ENCODE data around the gene FLT1.

The FLT1 gene

GRCh38 chr13:28489524-28489931, 5.4 kb downstream of the FLT1 start:
- no peaks in the 10 kb centered on the region for H3F3A ChIP-seq (ENCODE audit: insufficient read depth, low read length)
- TF ChIP-seq CTCF (IDR thresholded peaks at IDR 0.05; ENCODE audit: low read length) = no peak
- H3K79me2 ChIP-seq (ENCODE audit: insufficient read depth, low read length) = no peaks in the 10 kb centered on the region
- no peaks in the 10 kb centered on the region for H3K9me2 ChIP-seq (ENCODE audit: low read depth, low read length)
- no peaks in the 10 kb centered on the region for H3K36me3 ChIP-seq (ENCODE audit: insufficient read depth, low read length)
- no peak overlapping the region for H3K4me2 ChIP-seq (ENCODE audit: low read length)
- no peak overlapping the region for H3K4me3 ChIP-seq (ENCODE audit: low read depth, low read length, poor library complexity, severe bottlenecking)
- no peak overlapping the region for H3K27ac ChIP-seq (ENCODE audit: low read depth, low read length, poor library complexity, severe bottlenecking)
- H3K9me3 ChIP-seq (ENCODE audit: low read length) = no peaks in the 10 kb centered on the region
- no peaks in the 10 kb centered on the region; the same call in 1 of the 2 replicates for H3K27me3 ChIP-seq (ENCODE audit: insufficient read depth, low read length)
- no peaks in the 10 kb centered on the region for H3K4me1 ChIP-seq (ENCODE audit: insufficient read depth, low read length, severe bottlenecking)
- no peaks in the 10 kb centered on the region for H4K20me1 ChIP-seq (ENCODE audit: insufficient read depth, low read length)
- no peak overlapping the region for H3K9ac ChIP-seq (ENCODE audit: low read length)
- no peak overlapping the region for H2AFZ ChIP-seq (ENCODE audit: low read length)

DNA sequence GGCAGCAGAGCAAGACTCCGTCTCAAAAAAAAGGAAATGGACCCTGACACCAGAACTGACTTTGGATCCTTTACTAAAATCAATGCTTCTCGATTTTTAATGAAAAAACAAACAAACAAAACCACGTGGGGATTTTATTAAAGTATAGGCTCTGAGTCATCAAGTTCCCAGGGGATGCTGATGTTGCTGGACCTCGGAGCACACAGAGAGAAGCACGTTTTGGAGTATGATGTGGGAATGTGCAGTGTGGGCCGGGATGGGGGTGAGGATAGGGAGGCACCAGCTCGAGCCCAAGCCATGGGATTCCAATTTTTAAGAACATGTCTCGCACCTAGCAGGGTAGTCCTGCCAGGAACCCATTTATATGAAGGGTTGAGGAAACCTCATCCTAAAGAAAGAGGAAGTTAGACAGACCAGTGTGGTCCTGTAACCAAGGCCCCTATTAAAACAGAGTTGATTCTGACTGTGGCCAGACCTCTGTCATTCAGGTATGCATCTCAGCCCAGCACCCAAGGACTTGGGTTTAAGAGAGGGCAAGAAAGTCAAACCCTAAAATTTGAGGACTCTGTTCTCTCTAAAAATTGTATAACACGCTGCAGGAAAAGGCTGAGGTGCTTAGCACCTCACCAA, 6.4 kb downstream of the FLT1 start:
- no peaks in the 10 kb centered on the region for H3K79me2 ChIP-seq (ENCODE audit: insufficient read depth, low read length)
- no peak overlapping the region for H3K4me2 ChIP-seq (ENCODE audit: low read length)
- TF ChIP-seq CTCF (IDR thresholded peaks at IDR 0.05; ENCODE audit: low read length) (no peak), EZH2 (IDR thresholded peaks at IDR 0.05; ENCODE audit: borderline replicate concordance, low read length) (no peak)

GRCh38 chr13:28485996-28486543, 8.9 kb downstream of the FLT1 start:
- Histone ChIP-seq H3K27ac (ENCODE audit: low read depth, low read length, poor library complexity, severe bottlenecking) (no peak overlapping the region), H2AFZ (ENCODE audit: low read length) (no peak overlapping the region), H3K9ac (ENCODE audit: low read length) (no peak overlapping the region), H3K4me2 (ENCODE audit: low read length) (no peak overlapping the region), H3K27me3 (ENCODE audit: insufficient read depth, low read length) (no peaks in the 10 kb centered on the region; the same call in 1 of the 2 replicates), H3K36me3 (ENCODE audit: insufficient read depth, low read length) (no peaks in the 10 kb centered on the region), H3K9me2 (ENCODE audit: low read depth, low read length) (no peaks in the 10 kb centered on the region), H3K79me2 (ENCODE audit: insufficient read depth, low read length) (no peaks in the 10 kb centered on the region), H3K4me1 (ENCODE audit: insufficient read depth, low read length, severe bottlenecking) (no peaks in the 10 kb centered on the region), H4K20me1 (ENCODE audit: insufficient read depth, low read length) (no peaks in the 10 kb centered on the region), H3K9me3 (ENCODE audit: low read length) (no peaks in the 10 kb centered on the region), H3K4me3 (ENCODE audit: low read depth, low read length, poor library complexity, severe bottlenecking) (no peak overlapping the region), H3F3A (ENCODE audit: insufficient read depth, low read length) (no peaks in the 10 kb centered on the region)
- TF ChIP-seq EZH2 (IDR thresholded peaks at IDR 0.05; ENCODE audit: borderline replicate concordance, low read length) (no peak), CTCF (IDR thresholded peaks at IDR 0.05; ENCODE audit: low read length) (no peak)

More for the DNA sequence above, 6.4 kb downstream of the FLT1 start:
- Histone ChIP-seq H4K20me1 (ENCODE audit: insufficient read depth, low read length) (no peaks in the 10 kb centered on the region), H3K9me2 (ENCODE audit: low read depth, low read length) (no peaks in the 10 kb centered on the region), H3K9me3 (ENCODE audit: low read length) (no peaks in the 10 kb centered on the region), H3K36me3 (ENCODE audit: insufficient read depth, low read length) (no peaks in the 10 kb centered on the region), H3K4me3 (ENCODE audit: low read depth, low read length, poor library complexity, severe bottlenecking) (no peak overlapping the region), H3F3A (ENCODE audit: insufficient read depth, low read length) (no peaks in the 10 kb centered on the region), H3K4me1 (ENCODE audit: insufficient read depth, low read length, severe bottlenecking) (no peaks in the 10 kb centered on the region), H2AFZ (ENCODE audit: low read length) (no peak overlapping the region), H3K27me3 (ENCODE audit: insufficient read depth, low read length) (no peaks in the 10 kb centered on the region; the same call in 1 of the 2 replicates), H3K27ac (ENCODE audit: low read depth, low read length, poor library complexity, severe bottlenecking) (no peak overlapping the region), H3K9ac (ENCODE audit: low read length) (no peak overlapping the region)

Measured in OCI-LY1 (cell line).